ENCODE measurements around the gene EEFSEC.

The EEFSEC gene

DNA sequence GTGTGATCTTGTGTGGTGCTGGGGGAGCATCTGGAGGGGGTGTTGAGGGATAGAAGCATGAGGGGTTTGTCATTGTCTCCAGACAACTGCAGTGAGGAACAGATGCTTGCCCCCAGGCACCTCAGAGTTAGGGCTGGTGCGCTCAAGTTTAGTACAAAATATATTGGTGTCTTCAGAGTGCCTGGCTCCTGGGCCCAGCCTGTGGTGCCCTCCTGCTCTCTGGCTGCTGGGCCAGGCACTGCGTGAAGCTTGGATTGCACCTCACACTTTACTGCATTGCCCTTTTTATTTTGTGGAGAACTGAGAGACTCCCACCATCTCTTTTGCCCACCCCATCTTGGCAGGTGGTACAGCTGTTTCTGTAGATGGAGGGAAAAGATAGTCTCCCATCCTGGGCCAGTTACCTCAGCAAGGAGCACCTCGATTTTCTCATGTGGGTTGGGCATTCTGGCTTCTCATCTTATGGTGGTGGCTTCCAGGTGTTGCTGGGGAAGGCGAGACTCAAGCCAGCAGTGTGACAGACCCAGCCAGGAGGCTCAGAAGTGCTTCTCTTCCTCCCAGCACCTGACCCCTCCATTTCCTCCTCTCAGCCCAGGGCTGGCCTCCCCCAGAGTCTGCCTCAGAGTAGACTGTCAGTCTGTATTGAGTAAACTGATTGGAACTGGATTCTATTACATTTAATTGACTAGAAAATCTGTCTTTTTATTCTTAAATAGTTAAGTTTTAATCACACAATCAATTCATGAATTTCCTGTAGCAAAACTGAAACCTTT lies 173.0 kb downstream of the EEFSEC start:
- TF ChIP-seq EZH2phosphoT487 (IDR thresholded peaks at IDR 0.05; ENCODE audit: low read length) = no peak
- TF ChIP-seq, protein P1, sequence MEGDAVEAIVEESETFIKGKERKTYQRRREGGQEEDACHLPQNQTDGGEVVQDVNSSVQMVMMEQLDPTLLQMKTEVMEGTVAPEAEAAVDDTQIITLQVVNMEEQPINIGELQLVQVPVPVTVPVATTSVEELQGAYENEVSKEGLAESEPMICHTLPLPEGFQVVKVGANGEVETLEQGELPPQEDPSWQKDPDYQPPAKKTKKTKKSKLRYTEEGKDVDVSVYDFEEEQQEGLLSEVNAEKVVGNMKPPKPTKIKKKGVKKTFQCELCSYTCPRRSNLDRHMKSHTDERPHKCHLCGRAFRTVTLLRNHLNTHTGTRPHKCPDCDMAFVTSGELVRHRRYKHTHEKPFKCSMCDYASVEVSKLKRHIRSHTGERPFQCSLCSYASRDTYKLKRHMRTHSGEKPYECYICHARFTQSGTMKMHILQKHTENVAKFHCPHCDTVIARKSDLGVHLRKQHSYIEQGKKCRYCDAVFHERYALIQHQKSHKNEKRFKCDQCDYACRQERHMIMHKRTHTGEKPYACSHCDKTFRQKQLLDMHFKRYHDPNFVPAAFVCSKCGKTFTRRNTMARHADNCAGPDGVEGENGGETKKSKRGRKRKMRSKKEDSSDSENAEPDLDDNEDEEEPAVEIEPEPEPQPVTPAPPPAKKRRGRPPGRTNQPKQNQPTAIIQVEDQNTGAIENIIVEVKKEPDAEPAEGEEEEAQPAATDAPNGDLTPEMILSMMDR (IDR thresholded peaks at IDR 0.05; ENCODE audit: low read length) = no peak
- TF ChIP-seq EZH2 (optimal IDR thresholded peaks at IDR 0.05; ENCODE audit: low read depth, low read length) = no peak
- DNase-seq = no peak
- H3K27ac ChIP-seq (ENCODE audit: low read length) = no peak overlapping the region; the same call in 1 of the 2 replicates

DNA sequence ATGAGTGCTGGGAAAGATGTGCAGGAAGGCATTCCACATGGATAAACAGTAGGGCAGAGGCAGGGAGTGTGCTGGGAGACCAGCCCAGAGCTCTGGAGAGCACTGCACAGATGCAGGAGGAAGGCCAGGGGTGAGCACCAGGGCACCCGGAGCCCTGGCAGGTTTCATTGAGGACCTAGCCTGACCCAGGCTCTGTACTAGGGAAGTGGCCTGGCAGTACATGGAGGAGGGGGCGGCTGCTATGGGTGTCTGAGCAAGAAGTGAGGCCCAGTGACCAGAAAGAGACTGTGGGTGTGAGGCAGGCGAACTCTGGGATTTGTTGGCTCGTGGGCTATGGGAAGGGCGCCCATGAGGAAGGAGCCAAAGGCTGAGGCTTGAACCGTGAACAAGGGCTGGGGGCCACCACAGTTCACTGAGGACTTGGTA lies 174.3 kb downstream of the EEFSEC start:
- Histone ChIP-seq H3K4me1 (ENCODE audit: low read length) (no peaks in the 10 kb centered on the region), H3K9me3 (replicated peaks; ENCODE audit: insufficient read depth, low read length) (no peaks in the 10 kb centered on the region), H3K79me2 (ENCODE audit: low read length) (no peaks in the 10 kb centered on the region), H3K9me2 (replicated peaks; ENCODE audit: insufficient read depth, low read length) (no peaks in the 10 kb centered on the region), H2AFZ (ENCODE audit: low read length) (no peak overlapping the region), H3K27ac (ENCODE audit: low read length) (no peak overlapping the region), H4K20me1 (ENCODE audit: insufficient read depth, low read length) (no peaks in the 10 kb centered on the region), H3K27me3 (replicated peaks; ENCODE audit: insufficient read depth, low read length) (no peaks in the 10 kb centered on the region), H3K4me3 (ENCODE audit: low read length) (no peak overlapping the region), H3K9ac (ENCODE audit: low read length) (no peak overlapping the region), H3K36me3 (replicated peaks; ENCODE audit: insufficient read depth, low read length) (no peaks in the 10 kb centered on the region), H3K4me2 (ENCODE audit: low read depth, low read length) (no peak overlapping the region), H3F3A (ENCODE audit: insufficient read depth, low read length) (no peaks in the 10 kb centered on the region)
- TF ChIP-seq EZH2 (optimal IDR thresholded peaks at IDR 0.05; ENCODE audit: low read depth, low read length) (no peak), EZH2phosphoT487 (IDR thresholded peaks at IDR 0.05; ENCODE audit: low read length) (no peak)
- TF ChIP-seq, protein P1 (IDR thresholded peaks at IDR 0.05; ENCODE audit: low read length) = no peak
- no peak for DNase-seq

More for the DNA sequence above, 173.0 kb downstream of the EEFSEC start:
- H3K4me2 ChIP-seq (ENCODE audit: low read depth, low read length) = no peak overlapping the region
- no peak overlapping the region for H3K9ac ChIP-seq (ENCODE audit: low read length)
- no peaks in the 10 kb centered on the region for H3K9me3 ChIP-seq (replicated peaks; ENCODE audit: insufficient read depth, low read length)
- H3K27me3 ChIP-seq (replicated peaks; ENCODE audit: insufficient read depth, low read length) = no peaks in the 10 kb centered on the region
- no peak overlapping the region for H2AFZ ChIP-seq (ENCODE audit: low read length)
- no peaks in the 10 kb centered on the region for H3K79me2 ChIP-seq (ENCODE audit: low read length)
- no peaks in the 10 kb centered on the region for H3K9me2 ChIP-seq (replicated peaks; ENCODE audit: insufficient read depth, low read length)
- H3K4me1 ChIP-seq (ENCODE audit: low read length) = no peaks in the 10 kb centered on the region
- no peaks in the 10 kb centered on the region for H3F3A ChIP-seq (ENCODE audit: insufficient read depth, low read length)
- no peak overlapping the region for H3K4me3 ChIP-seq (ENCODE audit: low read length)
- no peaks in the 10 kb centered on the region for H4K20me1 ChIP-seq (ENCODE audit: insufficient read depth, low read length)
- H3K36me3 ChIP-seq (replicated peaks; ENCODE audit: insufficient read depth, low read length) = no peaks in the 10 kb centered on the region

DNA sequence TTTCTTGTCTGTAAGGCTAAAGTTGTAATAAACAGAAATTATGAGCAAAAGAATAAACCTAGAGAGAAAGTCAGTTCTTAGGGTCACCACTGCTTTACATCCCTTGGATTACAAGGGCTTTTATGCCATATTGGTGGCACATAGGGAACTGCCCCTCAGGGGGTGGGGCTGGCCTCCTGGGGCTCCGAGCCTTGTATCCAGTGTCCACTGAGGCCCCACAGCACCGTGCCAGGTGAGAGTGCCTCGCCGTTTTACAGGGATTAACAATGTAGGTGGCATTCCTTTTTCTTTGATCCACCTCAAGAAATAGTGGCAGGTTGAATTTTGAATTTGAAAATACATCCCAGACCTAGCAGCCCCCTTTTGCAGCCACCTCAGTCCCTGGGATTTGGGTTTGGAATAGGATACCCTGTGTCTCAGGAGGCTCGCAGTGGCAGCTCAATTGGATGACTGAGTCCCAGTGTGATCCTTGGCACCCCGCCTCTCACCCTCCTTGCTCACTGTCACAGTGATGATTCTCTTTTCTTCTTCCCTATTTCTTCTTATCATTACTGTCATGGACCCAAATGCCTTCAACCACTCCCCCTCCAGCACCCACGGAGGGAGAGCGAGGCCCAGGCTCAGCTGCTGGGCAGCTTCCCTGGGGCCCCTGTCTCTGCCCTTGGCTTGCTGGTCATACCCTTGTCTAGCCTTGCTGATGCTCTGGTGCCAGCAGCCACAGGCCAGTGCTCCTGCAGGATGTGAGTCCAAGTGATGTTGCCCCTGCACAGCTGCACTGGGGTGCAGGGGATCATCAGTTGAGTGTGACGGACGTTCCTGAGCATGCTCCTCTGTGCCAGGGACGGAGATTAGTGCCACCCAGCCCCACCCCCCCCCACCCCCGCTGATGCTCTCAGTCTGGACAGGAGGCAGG lies 175.5 kb downstream of the EEFSEC start:
- DNase-seq = no peak
- Histone ChIP-seq H3K4me1 (ENCODE audit: low read length) (no peaks in the 10 kb centered on the region), H3K9me2 (replicated peaks; ENCODE audit: insufficient read depth, low read length) (no peaks in the 10 kb centered on the region), H4K20me1 (ENCODE audit: insufficient read depth, low read length) (no peaks in the 10 kb centered on the region), H3K36me3 (replicated peaks; ENCODE audit: insufficient read depth, low read length) (no peaks in the 10 kb centered on the region), H3F3A (ENCODE audit: insufficient read depth, low read length) (no peaks in the 10 kb centered on the region), H3K4me3 (ENCODE audit: low read length) (no peak overlapping the region), H2AFZ (ENCODE audit: low read length) (no peak overlapping the region), H3K9ac (ENCODE audit: low read length) (no peak overlapping the region), H3K27ac (ENCODE audit: low read length) (no peak overlapping the region), H3K9me3 (replicated peaks; ENCODE audit: insufficient read depth, low read length) (no peaks in the 10 kb centered on the region), H3K79me2 (ENCODE audit: low read length) (no peaks in the 10 kb centered on the region), H3K27me3 (replicated peaks; ENCODE audit: insufficient read depth, low read length) (no peaks in the 10 kb centered on the region), H3K4me2 (ENCODE audit: low read depth, low read length) (no peak overlapping the region)
- TF ChIP-seq, protein P1 (IDR thresholded peaks at IDR 0.05; ENCODE audit: low read length) = no peak

All from MM.1S (cell line).